Activated naive CD4-positive, alpha-beta T cell treated with anti-CD3 and anti-CD28 coated beads for 36 hours (primary cell): ENCODE measurements around the gene FCRL5. TPM values are rescaled to one million over a fixed set of nuclear protein-coding genes. Genes with fewer than 3 reads are reported as not detected.
"Not testable (repeated sequence)": the region's sequence is repeated elsewhere in the genome, so short reads cannot be mapped to it uniquely, and the experiment has no call there.

Experiments used
- CTCF ChIA-PET: fragments of 350-600 bp; sonication (Branson Sonifier 250); formaldehyde crosslinking; loops from one replicate; lab custom pipeline; 2021; ENCODE audit warnings: antibody characterized with exemption; lab: Charles Lee
- DNase-seq: peaks from one replicate; pipeline ENCODE4 v3.0.0-alpha.2; 2020
- H3K27ac Mint-ChIP-seq: one replicate; pipeline ENCODE4 v1.8.0; 2021; ENCODE audit warnings: mild to moderate bottlenecking, mixed read lengths
- H3K27me3 Mint-ChIP-seq: one replicate; pipeline ENCODE4 v1.8.0; 2021; ENCODE audit warnings: low read depth, mixed read lengths
- H3K36me3 Mint-ChIP-seq: one replicate; pipeline ENCODE4 v1.8.0; 2021; ENCODE audit warnings: low read depth, mixed read lengths
- H3K4me1 Mint-ChIP-seq: one replicate; pipeline ENCODE4 v1.8.0; 2021; ENCODE audit warnings: low read depth, mixed read lengths
- H3K4me3 Mint-ChIP-seq: one replicate; pipeline ENCODE4 v1.8.0; 2021; ENCODE audit warnings: mild to moderate bottlenecking, moderate library complexity, mixed read lengths
- H3K9me3 Mint-ChIP-seq: one replicate; pipeline ENCODE4 v1.8.0; 2021; ENCODE audit warnings: mixed read lengths
- intact Hi-C: fragments of 100-400 bp; cut with micrococcal nuclease; formaldehyde crosslinking; loops from one replicate; pipeline ENCODE4 v1.15.1; 2023
- total RNA-seq, 2 experiments: library from RNA; stranded (reverse); gene quantifications; one replicate each; pipeline ENCODE4 v1.2.3, GENCODE V29; 2021

Gene FCRL5
- total RNA-seq, 2 experiments from 2014 or later = not detected

DNA sequence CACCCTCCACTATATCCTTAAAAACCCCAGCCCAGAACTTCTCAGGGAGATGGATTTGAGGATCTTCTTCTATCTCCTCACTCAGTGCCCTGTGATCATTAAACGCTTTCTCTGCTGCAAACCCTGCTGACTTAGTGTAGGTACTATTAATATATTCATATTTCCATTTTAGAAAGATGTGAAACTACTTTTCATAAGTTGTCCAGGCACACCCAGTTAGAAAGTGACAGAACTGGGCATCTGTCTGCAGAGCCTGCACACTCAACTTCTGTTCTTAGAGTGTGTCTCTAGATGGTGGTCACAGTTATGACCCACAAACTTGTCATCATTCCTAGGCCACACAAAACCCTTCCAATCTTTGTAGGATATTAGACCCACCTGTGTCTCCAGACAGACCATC lies 55.0 kb downstream of the FCRL5 start:
- H3K27me3 Mint-ChIP-seq = peaks cover 6% of the 10 kb centered on the region

DNA sequence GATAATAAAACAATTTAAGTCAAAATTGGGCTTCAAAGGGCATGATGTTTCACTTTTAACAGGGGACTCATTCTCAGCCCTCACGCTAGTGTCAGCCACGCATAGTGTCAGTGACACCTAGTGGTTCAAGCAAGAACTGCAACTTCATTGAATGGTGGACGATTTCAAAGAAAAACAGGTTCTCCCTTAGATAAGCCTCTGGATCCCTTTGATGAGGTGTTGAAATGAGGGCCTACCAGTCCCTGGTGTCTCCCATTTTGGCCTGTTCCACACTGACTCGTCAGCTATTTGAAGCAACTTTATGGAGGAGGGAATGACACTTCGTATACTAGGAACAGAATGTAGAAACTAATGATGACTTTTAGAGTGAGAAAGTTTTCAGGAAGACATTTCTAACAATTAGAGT lies 56.2 kb downstream of the FCRL5 start:
- H3K9me3 Mint-ChIP-seq = no peaks in the 10 kb centered on the region
- DNase-seq = peak; percentile 55
- no peaks in the 10 kb centered on the region for H3K36me3 Mint-ChIP-seq
- no peak overlapping the region for H3K27ac Mint-ChIP-seq
- H3K4me3 Mint-ChIP-seq = no peak overlapping the region
- peaks cover 9% of the 10 kb centered on the region for H3K27me3 Mint-ChIP-seq
- H3K4me1 Mint-ChIP-seq = no peaks in the 10 kb centered on the region
- intact Hi-C loops = no loop called here
- CTCF ChIA-PET = interaction anchor here (0.7 to 2.8 kb wide), 10 partner anchors 9 to 321 kb away, joined by 3 to 19 read pairs (median 4); no protein-coding TSS in a partner anchor

More for the DNA sequence above, 55.0 kb downstream of the FCRL5 start:
- Mint-ChIP-seq H3K4me3 (no peak overlapping the region), H3K4me1 (no peaks in the 10 kb centered on the region), H3K27ac (no peak overlapping the region), H3K36me3 (no peaks in the 10 kb centered on the region), H3K9me3 (no peaks in the 10 kb centered on the region)
- CTCF ChIA-PET = no interaction called here
- no peak for DNase-seq
- intact Hi-C loops = no loop called here

DNA sequence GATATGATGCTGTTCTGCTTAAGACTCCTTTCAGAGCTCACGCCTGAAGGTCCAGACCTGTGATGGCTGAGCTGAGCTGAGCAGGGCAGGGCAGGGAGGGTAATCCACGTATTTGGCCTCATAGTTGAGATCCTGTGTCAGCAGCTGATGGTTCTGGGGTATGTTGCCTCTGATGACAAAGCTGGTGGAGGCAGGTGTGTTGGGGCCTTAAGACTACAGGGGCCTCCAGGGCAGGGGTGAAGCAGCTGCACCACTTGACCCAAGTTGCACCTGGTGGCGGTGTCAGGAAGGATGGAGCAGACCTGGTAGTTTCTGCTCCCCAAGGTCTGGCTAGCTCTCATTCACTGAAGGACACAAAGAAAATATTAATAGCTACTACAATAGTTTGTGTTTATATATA lies 57.0 kb downstream of the FCRL5 start:
- H3K27me3 Mint-ChIP-seq = peaks cover 9% of the 10 kb centered on the region
- no peaks in the 10 kb centered on the region for H3K4me1 Mint-ChIP-seq
- no peaks in the 10 kb centered on the region for H3K36me3 Mint-ChIP-seq
- CTCF ChIA-PET = interaction anchor here (0.7 to 2.8 kb wide), 20 partner anchors 10 to 629 kb away, joined by 3 to 19 read pairs (median 4); no protein-coding TSS in a partner anchor
- no peak overlapping the region for H3K4me3 Mint-ChIP-seq
- no peak for DNase-seq
- intact Hi-C loops = no loop called here
- H3K27ac Mint-ChIP-seq = no peak overlapping the region
- no peaks in the 10 kb centered on the region for H3K9me3 Mint-ChIP-seq

GRCh38 chr1:157494093-157494492 lies 58.2 kb downstream of the FCRL5 start:
- no peaks in the 10 kb centered on the region for H3K36me3 Mint-ChIP-seq
- peaks cover 9% of the 10 kb centered on the region for H3K27me3 Mint-ChIP-seq
- H3K27ac Mint-ChIP-seq = no peak overlapping the region
- intact Hi-C loops = loop anchor here (5.0 kb wide), 1 partner anchor 322 kb away; no protein-coding TSS in a partner anchor
- CTCF ChIA-PET = interaction anchor here (0.7 to 2.8 kb wide), 6 partner anchors 9 to 298 kb away, joined by 3 to 19 read pairs (median 4); no protein-coding TSS in a partner anchor
- H3K4me1 Mint-ChIP-seq = no peaks in the 10 kb centered on the region
- DNase-seq = no peak
- H3K4me3 Mint-ChIP-seq = no peak overlapping the region
- H3K9me3 Mint-ChIP-seq = no peaks in the 10 kb centered on the region

DNA sequence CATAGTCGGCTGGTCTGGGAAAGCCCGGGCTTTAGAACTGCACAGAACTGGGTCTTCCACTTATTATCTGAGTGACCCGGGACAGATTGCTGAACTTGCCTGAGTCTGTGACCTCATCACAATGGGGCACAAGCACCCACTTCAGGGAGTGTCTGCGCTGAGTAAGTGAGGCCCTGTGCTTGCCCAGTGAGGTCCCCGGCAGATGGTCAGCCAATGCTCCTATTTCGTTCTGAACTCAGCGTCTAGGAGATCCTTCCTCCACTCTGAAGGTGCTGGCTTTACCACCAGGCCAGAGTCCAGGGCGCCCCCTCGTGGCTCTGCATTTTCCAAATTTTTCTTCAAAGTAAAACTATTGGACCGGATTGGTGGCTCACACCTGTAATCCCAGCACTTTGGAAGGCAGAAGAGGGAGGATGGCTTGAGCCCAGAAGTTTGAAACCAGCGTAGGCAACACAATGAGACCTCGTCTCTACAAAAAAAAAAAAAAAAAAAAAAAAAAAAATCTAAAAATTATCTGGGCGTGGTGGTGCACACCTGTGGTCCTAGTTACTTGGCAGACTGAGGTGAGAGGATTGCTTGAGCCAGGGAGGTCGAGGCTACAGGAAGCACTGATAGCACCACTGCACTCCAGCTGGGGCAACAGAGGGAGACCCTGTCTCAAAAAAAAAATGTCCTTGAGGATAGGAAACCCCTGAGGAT lies 61.7 kb downstream of the FCRL5 start:
- Mint-ChIP-seq H3K4me1 (no peaks in the 10 kb centered on the region), H3K27ac (no peak overlapping the region), H3K4me3 (no peak overlapping the region), H3K36me3 (no peaks in the 10 kb centered on the region), H3K9me3 (no peaks in the 10 kb centered on the region), H3K27me3 (peaks cover 8% of the 10 kb centered on the region)
- DNase-seq = peak; percentile 86
- CTCF ChIA-PET = interaction anchor here (0.7 to 1.4 kb wide), 5 partner anchors 110 to 493 kb away, joined by 3 to 6 read pairs (median 4); no protein-coding TSS in a partner anchor
- intact Hi-C loops = loop anchor here (1.0 to 5.0 kb wide), 4 partner anchors 113 to 318 kb away; no protein-coding TSS in a partner anchor

- intact Hi-C loops = no loop called here
- no peaks in the 10 kb centered on the region for H3K36me3 Mint-ChIP-seq
Observed at GRCh38 chr1:157488156-157488555, 64.2 kb downstream of the FCRL5 start.

DNA sequence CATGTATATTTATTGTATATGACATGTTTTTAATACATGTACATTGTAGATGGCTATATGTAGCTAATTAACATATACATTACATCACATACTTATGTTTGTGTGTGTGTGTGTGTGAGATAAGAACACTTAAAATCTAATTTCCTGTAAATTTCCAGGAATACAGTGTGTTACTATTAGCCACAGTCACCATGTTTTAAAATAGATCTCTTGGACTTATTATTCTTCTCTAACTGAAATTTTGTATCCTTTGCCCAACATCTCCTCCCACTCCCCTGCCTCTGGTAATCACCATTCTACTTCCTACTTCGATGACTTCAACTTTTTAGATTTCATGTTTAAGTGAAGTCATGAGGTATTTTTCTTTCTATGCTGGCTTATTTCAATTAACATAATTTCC lies 64.8 kb downstream of the FCRL5 start:
- Mint-ChIP-seq H3K4me1 (no peaks in the 10 kb centered on the region), H3K27me3 (peaks cover 3% of the 10 kb centered on the region), H3K36me3 (no peaks in the 10 kb centered on the region), H3K9me3 (no peaks in the 10 kb centered on the region), H3K27ac (no peak overlapping the region), H3K4me3 (no peak overlapping the region)
- intact Hi-C loops = no loop called here
- CTCF ChIA-PET = interaction anchor here (0.6 to 2.3 kb wide), 6 partner anchors 18 to 296 kb away, joined by 3 to 14 read pairs (median 3); no protein-coding TSS in a partner anchor
- no peak for DNase-seq

More at GRCh38 chr1:157488156-157488555, 64.2 kb downstream of the FCRL5 start:
- no peak overlapping the region for H3K4me3 Mint-ChIP-seq
- H3K27ac Mint-ChIP-seq = no peak overlapping the region
- no peak for DNase-seq
- H3K4me1 Mint-ChIP-seq = no peaks in the 10 kb centered on the region
- CTCF ChIA-PET = interaction anchor here (0.6 to 2.3 kb wide), 6 partner anchors 117 to 297 kb away, joined by 3 to 14 read pairs (median 3); no protein-coding TSS in a partner anchor
- no peaks in the 10 kb centered on the region for H3K9me3 Mint-ChIP-seq
- H3K27me3 Mint-ChIP-seq = peaks cover 3% of the 10 kb centered on the region

DNA sequence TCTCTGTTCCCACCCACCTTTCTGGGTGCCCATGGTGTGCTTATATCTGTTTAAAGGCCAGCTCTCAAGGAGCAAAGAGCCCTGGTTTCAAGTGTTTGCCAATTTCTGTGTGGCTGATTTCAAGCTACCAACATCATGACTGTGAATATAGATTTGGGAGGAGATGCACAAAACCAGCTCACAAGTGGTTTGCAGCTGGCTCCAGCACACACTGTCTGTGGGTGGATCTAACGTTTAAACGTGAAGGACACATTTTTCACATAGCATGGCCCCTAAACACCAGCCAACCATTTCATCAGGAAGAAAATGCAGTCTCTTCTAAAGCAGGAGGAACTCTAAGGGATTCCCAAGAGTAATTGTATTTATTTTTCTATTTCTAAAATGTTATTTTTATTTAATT lies 65.2 kb downstream of the FCRL5 start:
- Mint-ChIP-seq H3K27ac (no peak overlapping the region), H3K4me1 (no peaks in the 10 kb centered on the region), H3K9me3 (no peaks in the 10 kb centered on the region), H3K36me3 (no peaks in the 10 kb centered on the region), H3K4me3 (no peak overlapping the region), H3K27me3 (peaks cover 3% of the 10 kb centered on the region)
- no peak for DNase-seq
- CTCF ChIA-PET = interaction anchor here (1.3 to 2.8 kb wide), 4 partner anchors 8 to 291 kb away, joined by 3 to 14 read pairs (median 6); no protein-coding TSS in a partner anchor
- intact Hi-C loops = no loop called here

- CTCF ChIA-PET = interaction anchor here (0.7 to 2.8 kb wide), 6 partner anchors 9 to 290 kb away, joined by 3 to 14 read pairs (median 4); no protein-coding TSS in a partner anchor
- H3K27ac Mint-ChIP-seq, H3K9me3 Mint-ChIP-seq, H3K4me1 Mint-ChIP-seq, H3K27me3 Mint-ChIP-seq, DNase-seq, H3K4me3 Mint-ChIP-seq, intact Hi-C loops, H3K36me3 Mint-ChIP-seq: not testable (repeated sequence)
Observed at GRCh38 chr1:157486400-157486799, 65.9 kb downstream of the FCRL5 start.

DNA sequence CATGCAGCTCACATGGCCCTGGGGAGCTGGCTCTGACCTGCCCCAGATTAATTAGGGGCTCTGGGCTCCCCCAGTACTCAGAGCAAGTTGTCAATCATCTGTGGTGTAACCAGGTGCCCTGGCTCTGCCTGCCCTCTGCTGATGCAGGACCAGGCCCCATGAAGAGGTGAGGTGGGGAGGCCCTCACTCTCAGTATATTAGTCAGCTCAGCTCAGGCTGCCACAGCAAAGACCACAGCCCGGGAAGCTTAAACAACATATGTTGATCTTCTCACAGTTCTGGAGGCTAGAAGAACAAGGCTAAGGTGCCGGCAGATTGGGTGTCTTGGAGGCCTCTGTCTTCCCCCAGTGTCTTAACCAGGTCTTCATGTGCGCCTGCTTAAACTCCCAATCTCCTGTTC lies 66.5 kb downstream of the FCRL5 start:
- CTCF ChIA-PET = interaction anchor here (0.6 to 2.8 kb wide), 5 partner anchors 10 to 289 kb away, joined by 3 to 10 read pairs (median 6); no protein-coding TSS in a partner anchor
- DNase-seq = no peak
- H3K4me1 Mint-ChIP-seq = no peaks in the 10 kb centered on the region
- no peak overlapping the region for H3K4me3 Mint-ChIP-seq
- no peak overlapping the region for H3K27ac Mint-ChIP-seq
- H3K9me3 Mint-ChIP-seq = no peaks in the 10 kb centered on the region
- no peaks in the 10 kb centered on the region for H3K27me3 Mint-ChIP-seq
- H3K36me3 Mint-ChIP-seq = no peaks in the 10 kb centered on the region
- intact Hi-C loops = no loop called here

GRCh38 chr1:157484573-157484972 lies 67.7 kb downstream of the FCRL5 start:
- no peaks in the 10 kb centered on the region for H3K36me3 Mint-ChIP-seq
- H3K27ac Mint-ChIP-seq = no peak overlapping the region
- no peaks in the 10 kb centered on the region for H3K4me1 Mint-ChIP-seq
- no peak for DNase-seq
- peaks cover under 1% of the 10 kb centered on the region for H3K27me3 Mint-ChIP-seq
- H3K4me3 Mint-ChIP-seq = no peak overlapping the region
- intact Hi-C loops = no loop called here
- H3K9me3 Mint-ChIP-seq = peaks cover 1% of the 10 kb centered on the region
- CTCF ChIA-PET = interaction anchor here (0.9 to 2.8 kb wide), 6 partner anchors 11 to 288 kb away, joined by 3 to 10 read pairs (median 4); no protein-coding TSS in a partner anchor

GRCh38 chr1:157483635-157484034 lies 68.7 kb downstream of the FCRL5 start:
- CTCF ChIA-PET = interaction anchor here (1.2 to 1.9 kb wide), 3 partner anchors 12 to 287 kb away, joined by 3 to 5 read pairs (median 5); no protein-coding TSS in a partner anchor
- no peak for DNase-seq
- intact Hi-C loops = no loop called here
- Mint-ChIP-seq H3K36me3 (peaks cover 2% of the 10 kb centered on the region), H3K27ac (no peak overlapping the region), H3K27me3 (peaks cover 5% of the 10 kb centered on the region), H3K9me3 (peaks cover 1% of the 10 kb centered on the region), H3K4me1 (no peaks in the 10 kb centered on the region), H3K4me3 (no peak overlapping the region)
